Upper lobe of left lung (tissue), 6 donors: ENCODE results near the gene RAP2B. TPM values are rescaled to one million over a fixed set of nuclear protein-coding genes. Genes with fewer than 3 reads are reported as not detected.

ENCODE experiments used
- ATAC-seq, 2 donors: fragments of 200-7000 bp; cut with Tn5 transposase; one replicate each; pipeline ENCODE4 v1.9.1; 2022; ENCODE audit warnings: mild to moderate bottlenecking in 2 of 2, moderate library complexity in 2 of 2; ENCODE audit not compliant: low FRiP score in 2 of 2
- DNase-seq, 2 donors: peaks; one replicate each; pipeline ENCODE4 v3.0.0-alpha.2; 2019 to 2020
- H3K27ac ChIP-seq, 4 donors: fragments of 200-600 bp; sonication (generic); one replicate each; pipeline ENCODE4 v1.5.1; 2016 to 2019
- H3K27me3 ChIP-seq, 4 donors: fragments of 200-600 bp; sonication (generic); one replicate each; pipeline ENCODE4 v1.5.1; 2017 to 2019
- H3K36me3 ChIP-seq, 4 donors: fragments of 200-600 bp; sonication (generic); one replicate each; pipeline ENCODE4 v1.5.1; 2016 to 2019
- H3K4me1 ChIP-seq, 4 donors: fragments of 200-600 bp; sonication (generic); one replicate each; pipeline ENCODE4 v1.5.1; 2018 to 2019
- H3K4me3 ChIP-seq, 4 donors: fragments of 200-600 bp; sonication (generic); one replicate each; pipeline ENCODE4 v1.5.1; 2017 to 2019; ENCODE audit warnings: mild to moderate bottlenecking in 2 of 4, moderate library complexity in 1 of 4
- H3K9me3 ChIP-seq, 4 donors: fragments of 200-600 bp; sonication (generic); one replicate each; pipeline ENCODE4 v1.5.1; 2018 to 2019
- CTCF ChIP-seq, 6 experiments: fragments of 450-650 bp in 4 of 6; fragments of 200-600 bp in 2 of 6; sonication (generic) in 2 of 6; IDR thresholded peaks; one replicate each; pipeline ENCODE4 v1.5.1; 2016 to 2019; ENCODE audit warnings: antibody characterized with exemption in 6 of 6
- EP300 ChIP-seq, 4 donors: sonication (generic); formaldehyde crosslinking; IDR thresholded peaks; one replicate each; pipeline ENCODE4 v1.5.1; 2017; ENCODE audit warnings: antibody characterized with exemption in 4 of 4, control low read depth in 2 of 4
- POLR2A ChIP-seq, 4 donors: fragments of 450-650 bp; IDR thresholded peaks; one replicate each; pipeline ENCODE4 v1.5.1; 2016 to 2017; ENCODE audit warnings: antibody characterized with exemption in 4 of 4, mild to moderate bottlenecking in 2 of 4
- POLR2AphosphoS5 ChIP-seq, 2 donors: sonication (generic); formaldehyde crosslinking; IDR thresholded peaks; one replicate each; pipeline ENCODE4 v1.5.1; 2017; ENCODE audit warnings: antibody characterized with exemption in 2 of 2
- WGBS, 2 donors: methylation state at CpG; one replicate each; pipeline ENCODE4 v1.1.5; 2017 to 2018; 5-methylcytosine and 5-hydroxymethylcytosine counted together
- total RNA-seq, 6 donors: library from RNA; depleted of rRNA in 4 of 6; stranded (reverse); fragments of >200 nt in 4 of 6; gene quantifications; one replicate each; pipeline versions ENCODE4 v1.1.0 to v1.2.1, GENCODE V29; 2016 to 2021
- donor health status: DM: no; HTN: no; CAD: no; lungs with moderate emphysema.
- donor health status: DM: no; HTN: yes; CAD: no; lungs with severe emphysema.

RAP2B gene
- total RNA-seq, 6 donors from 2014 or later = 12.3 to 32.0 (median 22.9) TPM

- no peaks in the 10 kb centered on the region for H3K27me3 ChIP-seq
- WGBS, 2 donors = 0 to 1% methylated on average over 9 of the region's 9 CpGs
- ATAC-seq = no peak
- TF ChIP-seq POLR2AphosphoS5 (IDR thresholded peaks at IDR 0.05) = no peak
- TF ChIP-seq EP300 (IDR thresholded peaks at IDR 0.05) = no peak
- TF ChIP-seq CTCF (IDR thresholded peaks at IDR 0.05) = peak in 2 of 6 experiments; percentile 21 to 26
- TF ChIP-seq POLR2A (IDR thresholded peaks at IDR 0.05) = peak in 1 of 4 donors; percentile 30
- no peak for DNase-seq
- H3K4me1 ChIP-seq = peaks cover 24 to 40% (median 31%) of the 10 kb centered on the region in 4 donors
- no peaks in the 10 kb centered on the region for H3K9me3 ChIP-seq
- no peaks in the 10 kb centered on the region for H3K36me3 ChIP-seq
- H3K4me3 ChIP-seq = peak overlapping the region; percentile 70 to 94 (median 84)
- peak overlapping the region; percentile 92 to 97 (median 96) for H3K27ac ChIP-seq
Measured at GRCh38 chr3:153163393-153163724, 1.3 kb downstream of the RAP2B start.

DNA sequence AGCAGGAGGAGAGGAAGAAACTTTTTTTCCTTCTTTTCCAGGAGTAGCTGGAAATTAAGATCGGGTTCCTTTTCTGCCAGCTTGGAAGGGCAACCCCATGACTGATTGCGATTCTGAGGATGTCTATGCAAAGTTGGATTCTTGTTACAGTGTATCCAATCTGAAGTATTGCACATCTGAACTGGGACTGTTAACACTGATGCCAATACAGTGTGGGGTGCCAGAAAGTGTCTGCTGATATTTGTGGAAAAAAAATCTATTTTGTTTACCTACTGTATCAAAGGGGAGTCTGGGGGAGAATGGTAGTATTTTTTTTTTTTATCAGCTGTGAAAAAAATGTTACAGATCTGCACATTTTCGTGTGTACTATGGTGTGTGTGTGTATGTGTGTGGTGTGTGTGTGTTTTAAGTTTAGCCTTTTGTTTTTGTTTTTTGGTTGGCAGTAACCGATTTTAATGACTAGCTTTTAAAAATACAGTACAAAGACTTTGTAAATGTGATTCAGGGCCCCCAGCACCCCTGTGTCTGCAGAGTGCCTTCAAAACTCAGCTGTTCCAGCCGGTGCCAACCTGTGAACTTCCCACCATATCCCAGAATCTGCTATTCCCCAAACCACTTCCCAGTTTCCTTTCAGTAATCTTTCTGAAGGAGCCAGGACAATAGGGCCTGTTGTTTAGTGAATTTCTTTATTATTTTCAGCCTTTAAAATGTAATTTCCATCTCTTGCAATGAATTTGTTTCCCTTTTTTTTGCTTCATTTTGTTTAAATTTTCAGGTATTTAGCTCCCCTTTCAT, 1.9 kb downstream of the RAP2B start:
- H3K27me3 ChIP-seq = no peaks in the 10 kb centered on the region
- H3K27ac ChIP-seq = peak overlapping the region in 3 of 4 donors; percentile 36 to 95 (median 92)
- DNase-seq (no peak), ATAC-seq (no peak)
- 7 to 9% methylated on average over 5 of the region's 5 CpGs for WGBS, 2 donors
- peak overlapping the region in 3 of 4 donors; percentile 70 to 94 (median 86) for H3K4me3 ChIP-seq
- no peak for TF ChIP-seq EP300 (IDR thresholded peaks at IDR 0.05)
- no peak for TF ChIP-seq POLR2AphosphoS5 (IDR thresholded peaks at IDR 0.05)
- no peak for TF ChIP-seq CTCF (IDR thresholded peaks at IDR 0.05)
- no peak for TF ChIP-seq POLR2A (IDR thresholded peaks at IDR 0.05)
- H3K9me3 ChIP-seq = no peaks in the 10 kb centered on the region
- H3K36me3 ChIP-seq = no peaks in the 10 kb centered on the region
- peaks cover 24 to 40% (median 31%) of the 10 kb centered on the region in 4 donors for H3K4me1 ChIP-seq

DNA sequence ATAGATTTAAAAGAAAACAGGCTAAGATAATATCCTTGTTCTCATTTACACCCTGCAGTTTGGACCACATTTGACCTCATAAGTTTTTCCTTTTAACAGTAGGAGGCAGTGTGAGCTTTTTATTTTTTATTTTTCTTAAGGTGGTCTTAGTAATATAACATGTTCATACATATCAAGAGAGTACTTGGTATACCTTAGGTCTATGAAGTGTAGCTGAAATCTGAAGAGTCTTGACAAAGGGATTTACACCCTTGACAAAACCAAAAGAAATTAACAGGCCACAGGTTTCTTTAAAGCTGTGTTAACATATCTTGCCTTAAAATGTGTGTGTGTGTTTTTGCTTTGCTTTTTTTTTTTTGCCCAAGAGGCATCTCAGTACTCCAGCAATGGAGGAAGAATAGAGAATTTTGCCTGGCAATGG, 3.2 kb downstream of the RAP2B start:
- Histone ChIP-seq H3K4me3 (peak overlapping the region in 2 of 4 donors; percentile 86 to 94), H3K27ac (peak overlapping the region in 1 of 4 donors; percentile 1), H3K9me3 (no peaks in the 10 kb centered on the region), H3K36me3 (peaks cover 0 to 3% (median 0%) of the 10 kb centered on the region in 4 donors), H3K4me1 (peaks cover 24 to 37% (median 31%) of the 10 kb centered on the region in 4 donors), H3K27me3 (no peaks in the 10 kb centered on the region)
- no peak for ATAC-seq
- peak in 2 of 6 experiments; percentile 29 to 30 for TF ChIP-seq CTCF (IDR thresholded peaks at IDR 0.05)
- TF ChIP-seq EP300 (IDR thresholded peaks at IDR 0.05) = no peak
- TF ChIP-seq POLR2AphosphoS5 (IDR thresholded peaks at IDR 0.05) = no peak
- no peak for TF ChIP-seq POLR2A (IDR thresholded peaks at IDR 0.05)
- DNase-seq = no peak

GRCh38 chr3:153166206-153166605, 4.2 kb downstream of the RAP2B start:
- no peak for DNase-seq
- no peaks in the 10 kb centered on the region for H3K9me3 ChIP-seq
- H3K27ac ChIP-seq = peak overlapping the region in 1 of 4 donors; percentile 1
- peak overlapping the region in 2 of 4 donors; percentile 86 to 94 for H3K4me3 ChIP-seq
- ATAC-seq = no peak
- H3K4me1 ChIP-seq = peaks cover 24 to 36% (median 31%) of the 10 kb centered on the region in 4 donors
- TF ChIP-seq POLR2A (IDR thresholded peaks at IDR 0.05) (no peak), EP300 (IDR thresholded peaks at IDR 0.05) (no peak), POLR2AphosphoS5 (IDR thresholded peaks at IDR 0.05) (no peak), CTCF (IDR thresholded peaks at IDR 0.05) (no peak)
- H3K36me3 ChIP-seq = peaks cover 0 to 3% (median 0%) of the 10 kb centered on the region in 4 donors
- no peaks in the 10 kb centered on the region for H3K27me3 ChIP-seq
- 40 to 54% methylated on average over 3 of the region's 3 CpGs for WGBS, 2 donors
